Aorta (tissue), 5 donors: ENCODE data around the gene KIF1B. TPM values are rescaled to one million over a fixed set of nuclear protein-coding genes. Genes with fewer than 3 reads are reported as not detected.
"Not testable (repeated sequence)": the region's sequence is repeated elsewhere in the genome, so short reads cannot be mapped to it uniquely, and the experiment has no call there.

Experiments
- ATAC-seq: fragments of 200-7000 bp; cut with Tn5 transposase; one replicate; pipeline ENCODE4 v1.9.1; 2022; ENCODE audit warnings: moderate library complexity; ENCODE audit not compliant: low FRiP score
- DNase-seq, 2 donors: peaks; one replicate each; pipeline ENCODE4 v3.0.0-alpha.2; 2020
- H3K27ac ChIP-seq, 2 donors: one replicate each; pipeline ENCODE4 v1.5.1; 2013; ENCODE audit warnings: low read length in 2 of 2, mild to moderate bottlenecking in 2 of 2, moderate library complexity in 2 of 2, control low read depth in 1 of 2, inconsistent platforms in 1 of 2, low read depth in 1 of 2
- H3K27me3 ChIP-seq, 2 donors: one replicate each; pipeline ENCODE4 v1.6.1; 2013; ENCODE audit warnings: control low read depth in 1 of 2, low read length in 1 of 2, mild to moderate bottlenecking in 1 of 2, moderate library complexity in 1 of 2; ENCODE audit not compliant: insufficient read depth in 2 of 2, control insufficient read depth in 1 of 2
- H3K36me3 ChIP-seq, 2 donors: one replicate each; pipeline ENCODE4 v1.6.1; 2013; ENCODE audit warnings: control low read depth in 1 of 2, low read length in 1 of 2, mild to moderate bottlenecking in 1 of 2; ENCODE audit not compliant: insufficient read depth in 2 of 2, control insufficient read depth in 1 of 2
- H3K4me1 ChIP-seq, 2 donors: one replicate each; pipeline ENCODE4 v1.6.1; 2013; ENCODE audit warnings: low read length in 2 of 2, control low read depth in 1 of 2, mild to moderate bottlenecking in 1 of 2, moderate library complexity in 1 of 2; ENCODE audit not compliant: insufficient read depth in 2 of 2, control insufficient read depth in 1 of 2
- H3K4me3 ChIP-seq, 2 donors: one replicate each; pipeline ENCODE4 v1.5.1; 2013; ENCODE audit warnings: low read length in 2 of 2, control low read depth in 1 of 2, mild to moderate bottlenecking in 1 of 2
- H3K9me3 ChIP-seq: one replicate; pipeline ENCODE4 v1.6.1; 2013; ENCODE audit warnings: mild to moderate bottlenecking, low read length; ENCODE audit not compliant: control insufficient read depth
- WGBS, 2 donors: extraction: QIAGEN DNeasy Blood & Tissue Kit; methylation state at CpG; one replicate each; pipeline ENCODE4 v1.1.7; 2013; 5-methylcytosine and 5-hydroxymethylcytosine counted together
- intact Hi-C, 2 donors: fragments of 100-400 bp; cut with DNase I; formaldehyde crosslinking; loops; one replicate each; pipeline versions ENCODE4 v1.14.2 to v1.15.0; 2022
- polyA plus RNA-seq, 2 donors: library from polyadenylated mRNA; stranded (reverse); fragments of 200-250 nt; gene quantifications; one replicate each; pipeline ENCODE4 v1.2.3, GENCODE V29; 2013
- total RNA-seq, 2 donors: library from RNA; stranded (reverse); fragmentation: NEBNext Ultra II Directional; extraction: Animal tissue kit (Norgen Biotek cat#: 25700); gene quantifications; one replicate each; pipeline ENCODE4 v1.2.1, GENCODE V29; 2021
- donor health status: healthy with polysubstance abuse.
- donor health status: Bipolar disorder and iron deficiency.
- donor health status: DM: no; HTN: no; CAD: no.
- donor health status: DM: no; HTN: no; CAD: no.
- donor health status: DM: yes; HTN: yes; CAD: no.

The KIF1B gene
- total and polyA plus RNA-seq, 4 donors, result 7.4 to 67.6 (median 35.1) TPM

GRCh38 chr1:10205206-10205605 is 5.2 kb upstream of the KIF1B start:
- WGBS, 2 donors, result 80 to 86% methylated on average over 14 of the region's 14 CpGs
- DNase-seq, H3K4me3 ChIP-seq, H3K36me3 ChIP-seq, intact Hi-C loops, H3K27me3 ChIP-seq, H3K4me1 ChIP-seq, H3K27ac ChIP-seq, H3K9me3 ChIP-seq, ATAC-seq: not testable (repeated sequence)

- H3K4me3 ChIP-seq, result no peak overlapping the region
- WGBS, 2 donors, result 90 to 93% methylated on average over 3 of the region's 3 CpGs
- no peaks in the 10 kb centered on the region for H3K9me3 ChIP-seq
- H3K27me3 ChIP-seq, result no peaks in the 10 kb centered on the region
- H3K36me3 ChIP-seq, result no peaks in the 10 kb centered on the region
- H3K4me1 ChIP-seq, result no peaks in the 10 kb centered on the region
- DNase-seq (peak in 1 of 2 donors; percentile 13), ATAC-seq (no peak)
- no peak overlapping the region for H3K27ac ChIP-seq
- intact Hi-C loops, result no loop called here
Observed at GRCh38 chr1:10207810-10208209, 2.6 kb upstream of the KIF1B start.

DNA sequence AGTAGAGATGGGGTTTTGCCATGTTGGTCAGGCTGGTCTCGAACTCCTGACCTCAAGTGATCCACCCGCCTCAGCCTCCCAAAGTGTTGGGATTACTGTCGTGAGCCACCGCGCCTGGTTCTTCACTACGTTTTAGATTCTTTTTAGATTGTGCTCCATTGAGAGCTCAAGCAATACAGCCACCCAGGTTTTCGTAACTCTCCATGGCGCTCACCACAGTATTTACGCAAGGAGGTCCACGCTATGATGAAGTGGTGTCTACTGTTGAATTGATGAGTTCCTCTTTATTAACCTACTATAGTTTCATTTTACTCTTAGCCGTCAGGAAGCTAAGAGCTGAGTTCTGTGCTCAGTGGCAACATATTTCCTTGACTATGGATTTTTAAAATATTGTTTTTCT is 1.8 kb upstream of the KIF1B start:
- ATAC-seq, result no peak
- intact Hi-C loops, result no loop called here
- Histone ChIP-seq H3K4me3 (no peak overlapping the region), H3K36me3 (no peaks in the 10 kb centered on the region), H3K27me3 (no peaks in the 10 kb centered on the region), H3K9me3 (no peaks in the 10 kb centered on the region), H3K27ac (no peak overlapping the region), H3K4me1 (no peaks in the 10 kb centered on the region)
- WGBS, 2 donors, result 94 to 95% methylated on average over 11 of the region's 11 CpGs
- DNase-seq, result no peak

- intact Hi-C loops, result no loop called here
- no peak for DNase-seq
- peak overlapping the region; percentile 81 to 93 for H3K27ac ChIP-seq
- no peaks in the 10 kb centered on the region for H3K27me3 ChIP-seq
- H3K36me3 ChIP-seq, result no peaks in the 10 kb centered on the region
- H3K9me3 ChIP-seq, result no peaks in the 10 kb centered on the region
- peak overlapping the region; percentile 61 to 66 for H3K4me3 ChIP-seq
- no peaks in the 10 kb centered on the region for H3K4me1 ChIP-seq
- no peak for ATAC-seq
- WGBS, 2 donors, result 2% methylated on average over 8 of the region's 8 CpGs
Observed at GRCh38 chr1:10209590-10209904, 823 bp upstream of the KIF1B start.

DNA sequence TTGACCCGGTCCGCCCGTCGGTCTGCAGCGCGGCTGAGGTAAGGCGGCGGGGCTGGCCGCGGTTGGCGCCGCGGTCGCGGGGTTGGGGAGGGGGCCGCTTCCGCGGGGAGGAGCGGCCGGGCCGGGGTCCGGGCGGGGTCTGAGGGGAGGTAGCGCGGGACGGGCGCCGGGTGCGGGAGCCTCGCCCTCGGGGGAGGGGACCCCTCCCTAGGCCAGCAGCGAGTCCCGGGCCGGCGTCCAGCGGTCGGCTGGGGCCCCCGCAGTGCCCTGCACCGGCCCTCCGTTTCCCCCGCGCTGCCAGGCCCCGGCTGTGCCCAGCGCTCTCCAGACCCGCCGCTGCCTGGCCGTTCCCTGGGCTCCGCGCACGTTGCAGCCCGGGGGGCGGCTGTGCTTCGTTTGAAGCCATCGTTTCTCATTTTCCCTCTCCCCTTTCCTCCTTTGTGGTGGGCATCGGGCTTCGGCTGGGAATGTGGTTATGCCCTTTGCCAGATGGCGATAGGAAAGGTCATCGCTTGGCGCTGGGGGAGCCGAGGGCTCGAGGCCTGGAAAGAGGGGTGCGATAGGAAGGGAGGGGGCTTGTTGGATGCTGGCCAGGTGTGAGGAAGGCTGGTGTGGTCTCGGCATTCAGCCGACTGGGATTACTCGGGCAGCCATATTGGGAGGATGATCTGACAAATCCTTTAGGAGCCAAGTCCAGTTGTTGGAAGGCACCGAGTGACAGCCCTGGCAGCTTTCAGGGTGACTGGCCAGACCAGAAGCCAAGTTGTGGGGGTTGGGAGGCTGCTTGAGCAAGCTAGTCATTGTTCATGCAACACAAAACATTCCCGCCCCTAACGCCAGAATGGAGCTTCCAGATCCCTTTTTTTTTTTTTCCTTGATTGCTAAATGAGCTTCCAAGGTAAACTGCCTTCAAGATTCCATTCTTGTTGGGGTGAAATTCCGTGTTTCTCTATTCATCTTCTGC is 753 bp downstream of the KIF1B start:
- Histone ChIP-seq H3K9me3 (no peaks in the 10 kb centered on the region), H3K4me3 (peak overlapping the region; percentile 84 to 97), H3K36me3 (no peaks in the 10 kb centered on the region), H3K4me1 (no peaks in the 10 kb centered on the region), H3K27ac (peak overlapping the region; percentile 99 to 100), H3K27me3 (no peaks in the 10 kb centered on the region)
- intact Hi-C loops, result loop anchor here (1.0 to 10.0 kb wide), 3 partner anchors 74 to 126 kb away; no protein-coding TSS in a partner anchor
- peak; percentile 96 for DNase-seq
- peak; percentile 81 for ATAC-seq
- 1% methylated on average over 42 to 69 of the region's 69 CpGs for WGBS, 2 donors

GRCh38 chr1:10211805-10212410 is 1.5 kb downstream of the KIF1B start:
- WGBS, 2 donors, result 11 to 12% methylated on average over 11 of the region's 11 CpGs
- Histone ChIP-seq H3K4me3 (peak overlapping the region; percentile 37 to 97), H3K4me1 (peaks cover 0 to 3% of the 10 kb centered on the region in 2 donors), H3K36me3 (no peaks in the 10 kb centered on the region), H3K27ac (peak overlapping the region in 1 of 2 donors; percentile 100), H3K9me3 (no peaks in the 10 kb centered on the region), H3K27me3 (no peaks in the 10 kb centered on the region)
- intact Hi-C loops, result loop anchor here (2.0 to 10.0 kb wide), 2 partner anchors 73 to 75 kb away; no protein-coding TSS in a partner anchor
- no peak for DNase-seq
- no peak for ATAC-seq

DNA sequence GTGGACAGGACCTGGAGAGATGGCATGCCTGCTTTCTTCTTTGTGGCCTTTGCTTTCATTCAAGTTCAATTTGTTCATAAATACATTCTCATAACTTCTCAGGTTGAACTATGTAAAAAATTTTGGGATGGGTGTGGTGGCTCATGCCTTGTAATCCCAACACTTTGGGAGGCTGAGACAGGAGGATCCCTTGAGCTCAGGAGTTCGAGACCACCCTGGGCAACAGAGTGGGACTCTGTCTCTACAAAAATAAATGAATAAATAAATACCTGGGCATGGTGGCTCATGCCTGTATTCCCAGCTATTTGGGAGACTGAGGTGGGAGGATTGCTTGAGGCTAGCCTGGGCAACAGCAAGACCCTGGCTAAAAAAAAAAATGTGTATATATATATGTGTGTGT is 2.1 kb downstream of the KIF1B start:
- intact Hi-C loops, result loop anchor here in 1 of 2 donors (10.0 kb wide), 1 partner anchor 72 kb away; no protein-coding TSS in a partner anchor
- H3K27ac ChIP-seq, result no peak overlapping the region
- WGBS, 2 donors, result 78 to 82% methylated on average over 1 of the region's 1 CpG
- no peaks in the 10 kb centered on the region for H3K27me3 ChIP-seq
- no peaks in the 10 kb centered on the region for H3K9me3 ChIP-seq
- no peaks in the 10 kb centered on the region for H3K36me3 ChIP-seq
- no peak for ATAC-seq
- H3K4me3 ChIP-seq, result peak overlapping the region in 1 of 2 donors; percentile 37
- H3K4me1 ChIP-seq, result peaks cover 3 to 4% of the 10 kb centered on the region in 2 donors
- no peak for DNase-seq

DNA sequence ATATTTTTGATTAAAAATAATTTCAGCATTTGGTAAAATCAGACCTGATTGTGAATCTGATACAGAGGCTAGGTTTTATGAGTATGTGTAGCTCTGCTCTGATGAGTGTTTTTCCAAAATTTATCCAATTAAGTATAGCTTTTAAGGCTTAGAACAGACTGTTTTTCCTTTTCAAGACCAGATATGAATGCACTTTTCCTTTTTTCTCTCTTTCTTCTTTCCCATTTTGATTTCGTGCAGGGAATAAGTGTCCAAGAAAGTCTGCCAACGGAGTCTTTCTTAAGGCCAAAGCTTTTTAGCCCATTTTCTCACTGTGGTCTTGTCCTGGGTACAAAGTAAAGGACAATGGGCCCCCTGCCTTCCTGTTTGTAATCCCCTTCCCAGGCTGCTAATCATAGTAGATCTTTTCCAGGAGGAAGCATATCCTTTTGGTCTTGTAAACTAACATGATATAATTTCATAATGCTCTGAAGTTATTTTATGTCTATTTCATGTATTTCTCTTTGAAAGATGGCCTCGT is 2.9 kb downstream of the KIF1B start:
- DNase-seq (no peak), ATAC-seq (no peak)
- intact Hi-C loops, result loop anchor here in 1 of 2 donors (10.0 kb wide), 1 partner anchor 72 kb away; no protein-coding TSS in a partner anchor
- no peak overlapping the region for H3K4me3 ChIP-seq
- H3K27ac ChIP-seq, result peak overlapping the region; percentile 9 to 34
- H3K36me3 ChIP-seq, result no peaks in the 10 kb centered on the region
- no peaks in the 10 kb centered on the region for H3K27me3 ChIP-seq
- no peaks in the 10 kb centered on the region for H3K9me3 ChIP-seq
- 15 to 19% methylated on average over 3 of the region's 3 CpGs for WGBS, 2 donors
- peaks cover 6 to 11% of the 10 kb centered on the region in 2 donors for H3K4me1 ChIP-seq
